TTC549 (cell line): ENCODE measurements around the gene MYH15.

ENCODE experiments used
- FAIRE-seq: peaks from 2 replicates; lab custom pipeline; 2012; peaks lifted over from hg19 to GRCh38; lab: Jason Lieb, UNC

MYH15 gene

DNA sequence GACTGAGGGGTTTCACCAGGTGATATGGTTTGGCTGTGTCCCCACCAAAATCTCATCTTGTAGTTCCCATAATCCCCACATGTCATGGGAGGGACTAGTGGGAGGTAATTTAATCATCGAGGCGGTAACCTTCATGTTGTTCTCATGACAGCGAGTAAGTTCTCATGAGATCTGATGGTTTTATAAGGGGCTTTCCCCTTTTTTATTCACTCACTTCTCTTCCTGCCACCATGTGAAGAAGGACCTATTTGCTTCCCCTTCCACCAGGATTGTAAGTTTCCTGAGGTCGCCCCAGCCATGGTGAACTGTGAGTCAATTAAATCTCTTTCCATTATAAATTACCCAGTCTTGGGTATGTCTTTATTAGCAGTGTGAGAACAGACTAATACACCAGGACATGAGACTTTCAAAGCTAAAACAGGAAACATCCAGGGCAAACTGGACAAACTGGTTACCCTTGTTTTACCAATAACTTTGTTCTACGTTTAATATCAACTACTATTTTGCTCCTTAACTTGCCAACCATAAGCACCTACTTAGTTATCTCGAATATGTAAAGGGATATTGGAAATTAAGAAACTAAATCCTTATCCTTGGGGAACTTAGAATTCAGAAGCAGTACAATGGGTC, 98.2 kb downstream of the MYH15 start:
- no peak for FAIRE-seq

DNA sequence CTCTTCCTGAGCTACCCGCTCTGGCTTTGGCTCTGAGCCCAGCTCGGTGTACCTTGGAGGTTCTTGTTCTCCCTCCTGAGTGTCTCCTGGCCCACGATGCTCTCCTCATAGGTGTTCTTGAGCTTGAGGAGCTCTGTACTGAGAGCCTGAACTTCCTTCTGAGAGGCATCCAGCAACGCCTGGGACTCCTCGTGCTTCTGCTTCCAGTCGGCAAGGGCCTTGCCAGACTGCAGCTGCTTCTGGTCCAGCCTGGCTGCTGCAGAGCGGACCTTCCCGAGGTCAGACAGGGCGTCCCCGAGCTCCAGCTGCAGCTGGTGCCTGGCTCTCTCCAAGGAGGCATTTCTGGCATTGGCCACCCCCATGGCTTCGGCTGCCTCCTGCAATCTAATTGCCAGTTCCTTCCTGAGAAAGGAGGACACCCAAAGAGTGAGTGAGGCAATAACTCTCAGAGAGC, 99.8 kb downstream of the MYH15 start:
- no peak for FAIRE-seq

DNA sequence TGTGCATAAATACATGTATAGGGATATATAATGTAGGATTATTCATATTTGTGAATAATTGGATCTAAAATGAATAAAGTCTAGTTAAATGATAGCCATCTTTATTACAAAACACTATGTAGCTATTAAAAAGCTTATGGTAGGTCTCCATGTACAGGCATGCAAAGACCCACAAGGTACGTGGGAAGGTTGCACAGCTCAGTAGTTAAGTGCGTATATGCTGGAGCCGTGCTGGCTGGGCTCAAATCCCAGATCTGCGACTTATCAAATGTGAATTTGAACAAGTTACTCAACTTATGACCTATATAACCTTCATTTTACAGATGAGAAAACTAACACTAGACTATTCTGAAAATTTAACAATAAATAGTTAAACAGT, 100.6 kb downstream of the MYH15 start:
- FAIRE-seq: no peak

DNA sequence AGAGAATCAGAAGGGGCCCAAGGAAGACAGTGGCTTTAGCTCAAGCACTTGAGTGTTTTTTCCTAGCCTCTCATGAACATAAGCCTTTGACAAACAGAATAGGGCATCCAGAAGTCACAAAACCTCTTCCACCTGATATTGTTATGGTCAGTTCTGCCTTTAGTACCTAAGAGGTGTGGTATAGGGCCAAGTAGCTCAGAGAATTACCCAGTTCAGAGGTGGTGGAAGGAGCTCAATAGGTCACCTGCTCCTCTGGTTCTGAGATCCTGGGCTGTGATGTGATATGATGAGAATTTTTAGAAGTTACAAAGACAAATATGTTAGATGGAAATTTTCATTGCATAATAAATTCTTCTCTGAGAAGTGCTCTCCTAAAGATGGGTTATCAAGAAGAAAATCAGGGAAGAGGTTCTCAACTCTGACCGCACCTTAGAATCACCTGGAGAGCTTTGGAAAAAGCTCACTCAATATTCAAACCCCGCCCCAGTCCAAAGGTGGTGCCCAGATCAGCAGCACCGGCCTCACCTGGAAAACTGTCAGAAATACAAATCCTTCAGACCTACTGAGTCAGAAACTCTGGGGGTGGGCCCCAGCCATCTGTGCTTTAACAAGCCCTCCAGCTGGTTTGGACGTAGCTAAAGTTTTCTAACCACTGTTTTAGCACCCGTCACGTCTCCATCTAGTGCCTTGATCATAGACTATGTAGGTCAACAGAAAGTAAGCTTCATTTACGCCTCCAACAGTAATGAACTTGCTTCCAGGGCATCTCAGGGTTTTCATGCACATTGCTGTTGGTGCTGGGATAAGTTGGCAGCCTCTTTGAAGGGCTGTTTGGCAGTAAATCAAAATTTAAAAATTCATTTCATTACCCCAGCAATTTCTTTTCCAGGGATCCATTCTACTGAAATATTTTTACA, 101.3 kb downstream of the MYH15 start:
- no peak for FAIRE-seq

DNA sequence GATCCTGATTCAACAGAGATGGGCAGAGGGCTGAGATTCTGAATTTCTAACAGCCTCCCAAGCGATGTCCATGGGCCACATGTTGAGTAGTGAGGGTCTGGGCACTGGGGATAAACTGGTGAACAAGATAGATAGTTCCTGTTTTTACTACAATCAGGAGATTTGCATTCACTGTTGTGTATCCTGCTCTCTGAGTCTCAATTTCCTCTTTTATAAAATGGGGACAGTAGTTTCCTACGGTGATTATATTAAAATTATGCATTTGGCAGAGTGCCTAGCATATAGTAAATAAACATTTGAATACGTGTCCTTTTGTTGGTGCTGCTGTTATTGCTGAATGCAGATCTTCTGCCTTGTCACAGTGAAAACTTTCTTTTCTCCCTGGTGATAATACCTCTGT, 102.5 kb downstream of the MYH15 start:
- FAIRE-seq: no peak

DNA sequence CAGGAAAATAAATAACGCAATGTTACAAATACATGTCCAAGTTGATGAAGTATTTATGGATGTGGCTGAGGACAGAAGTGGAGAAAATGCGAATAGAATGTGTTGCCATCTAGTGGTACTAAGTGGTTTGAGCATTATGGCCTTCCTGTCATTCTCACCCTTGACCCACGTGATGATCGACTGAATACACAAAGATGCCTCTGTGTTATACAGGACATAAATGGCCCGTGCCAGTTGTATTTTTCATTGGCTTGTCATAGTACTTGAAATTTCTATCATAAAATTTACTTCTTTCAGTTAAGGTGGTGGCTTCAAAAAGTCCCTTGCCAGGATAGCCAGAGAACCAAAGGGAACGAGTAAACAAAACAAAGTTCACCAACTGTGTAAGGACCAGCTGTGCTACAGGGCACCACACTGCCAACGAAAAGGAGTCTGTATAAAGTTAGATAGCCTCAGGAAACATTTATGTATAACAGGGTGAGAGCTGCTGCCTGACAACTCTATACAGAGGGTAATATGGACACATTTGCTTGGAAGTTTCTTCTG, 103.7 kb downstream of the MYH15 start:
- no peak for FAIRE-seq

DNA sequence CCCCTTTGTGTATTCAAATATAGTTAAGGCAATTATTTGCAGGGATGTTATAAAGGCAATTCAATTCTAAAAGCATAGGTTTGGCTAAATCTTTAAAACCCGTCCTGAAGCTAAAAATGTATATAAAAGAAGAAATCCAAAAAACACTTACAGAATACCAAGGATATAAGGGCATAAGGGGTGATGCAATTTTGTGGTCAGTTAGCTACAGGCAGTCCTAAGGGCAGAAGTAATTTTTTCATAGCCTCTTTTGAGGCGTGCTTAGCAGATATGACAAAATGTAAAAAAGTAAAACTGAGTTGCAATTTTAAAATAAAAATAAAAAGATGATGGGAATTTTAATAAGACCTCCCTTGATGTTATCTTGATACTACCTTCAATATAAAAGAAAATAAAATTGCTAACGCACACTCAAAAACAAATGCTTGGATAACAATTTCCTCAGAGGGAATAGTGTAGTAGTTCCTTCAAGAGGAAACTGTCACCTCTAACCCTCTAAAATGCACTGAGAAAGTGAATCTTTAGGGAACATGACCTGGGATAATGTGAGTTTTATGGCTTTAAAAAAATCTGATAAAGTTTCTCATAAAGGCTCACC, 104.2 kb downstream of the MYH15 start:
- FAIRE-seq: no peak

DNA sequence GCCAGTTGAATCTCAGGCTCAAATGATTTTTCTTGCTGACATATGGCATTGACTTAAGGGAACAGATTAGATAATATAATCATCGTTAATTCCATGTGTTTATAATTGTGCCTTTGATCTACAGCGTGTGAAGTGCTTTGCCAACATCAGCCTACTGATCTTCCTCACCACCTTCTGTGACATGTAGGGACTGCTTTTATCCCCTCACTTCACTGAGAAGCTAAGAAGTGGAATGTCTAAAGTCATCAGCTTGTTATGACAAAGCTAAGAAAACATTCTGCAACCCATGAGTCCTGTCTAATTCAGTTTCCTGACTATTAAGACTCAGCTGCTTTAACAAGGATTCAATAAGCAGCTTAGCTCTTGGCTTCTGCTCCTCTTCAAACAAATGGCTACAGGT, 106.0 kb downstream of the MYH15 start:
- no peak for FAIRE-seq

DNA sequence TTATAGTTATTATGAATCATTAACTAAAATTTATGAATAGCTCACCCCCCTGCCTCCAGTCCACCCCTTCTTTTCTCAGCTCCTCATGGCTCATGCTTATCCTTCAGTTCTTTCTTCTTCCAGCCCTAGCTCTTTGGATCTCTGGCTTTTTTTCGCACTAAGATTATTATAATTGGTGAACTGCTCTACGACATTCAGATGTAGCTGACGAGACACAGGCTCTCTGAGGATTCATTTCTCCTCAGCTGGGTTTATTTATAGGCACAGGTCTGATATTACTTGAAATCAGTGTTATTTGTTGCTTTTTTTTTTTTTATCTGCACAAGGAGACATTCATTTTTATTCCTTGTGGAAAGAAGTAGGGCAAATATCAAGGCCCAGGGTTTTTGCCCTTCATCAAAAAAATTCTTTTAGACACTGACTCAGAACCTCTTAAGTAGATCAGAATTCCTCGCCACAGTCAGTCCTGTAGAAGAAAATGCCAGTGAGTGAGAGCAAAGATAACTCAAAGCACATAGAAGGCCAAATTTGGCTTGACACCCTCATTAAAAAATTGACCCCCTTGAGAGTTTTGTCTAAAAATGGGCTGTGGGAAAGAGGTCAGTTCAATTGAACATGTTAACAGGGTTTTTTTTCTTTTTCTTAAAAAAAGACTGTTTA, 106.6 kb downstream of the MYH15 start:
- FAIRE-seq: no peak

DNA sequence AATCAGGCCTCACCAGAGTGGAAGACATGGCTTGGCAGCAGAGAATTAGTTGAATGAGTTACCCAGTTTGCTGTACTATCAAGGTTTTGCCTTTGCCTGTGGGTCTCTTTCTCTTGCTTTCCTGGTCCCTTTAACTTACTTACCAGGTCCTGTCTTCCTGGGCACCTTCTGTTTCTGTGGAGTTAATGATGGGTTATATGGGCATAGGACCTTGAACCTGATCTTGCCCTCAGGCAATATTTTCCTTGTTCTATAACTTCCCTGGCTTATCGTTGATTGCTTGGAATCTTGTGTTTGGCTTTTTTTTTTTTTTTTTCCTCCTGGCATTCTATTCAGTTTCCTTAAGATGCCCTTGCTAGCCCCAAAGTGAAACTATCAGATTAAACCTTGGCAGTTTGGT, 107.2 kb downstream of the MYH15 start:
- FAIRE-seq: no peak

DNA sequence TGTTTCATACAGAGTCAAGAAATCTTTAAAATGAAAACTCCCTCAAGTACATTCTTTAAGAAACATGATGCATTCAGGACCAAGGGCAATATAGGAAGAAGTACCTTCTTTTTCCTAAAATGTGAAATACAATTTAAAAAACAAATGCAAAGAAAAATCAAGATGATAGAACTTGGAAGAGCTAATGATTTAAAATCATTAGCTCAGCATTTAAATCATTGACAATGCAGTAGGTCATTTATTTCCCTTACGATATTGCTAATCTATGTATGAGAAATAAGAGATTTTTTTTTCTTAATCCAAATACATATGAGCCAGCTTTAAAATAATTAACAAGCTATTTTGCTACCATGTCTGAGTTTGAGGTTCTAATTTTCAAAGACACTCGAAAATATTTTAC, 108.6 kb downstream of the MYH15 start:
- no peak for FAIRE-seq

DNA sequence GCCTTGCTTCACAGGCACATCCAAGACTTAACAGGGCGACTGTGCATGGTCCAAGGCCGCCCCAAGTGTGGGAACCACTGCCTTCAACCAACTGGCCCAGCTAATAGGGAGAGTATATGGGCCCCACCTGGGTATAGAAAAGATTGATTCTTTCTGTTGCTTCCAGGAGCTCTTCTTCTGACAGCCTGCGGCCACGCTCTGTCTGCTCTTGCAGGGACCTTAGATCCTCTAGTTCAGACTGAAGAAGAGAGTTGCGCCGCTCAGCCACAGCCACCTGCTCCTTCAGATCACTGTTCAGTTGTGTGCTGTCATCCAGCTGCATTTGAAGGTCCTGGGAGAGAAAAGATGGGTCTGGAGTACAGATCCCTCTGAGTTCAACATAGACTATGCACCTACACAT, 111.9 kb downstream of the MYH15 start:
- FAIRE-seq: no peak

DNA sequence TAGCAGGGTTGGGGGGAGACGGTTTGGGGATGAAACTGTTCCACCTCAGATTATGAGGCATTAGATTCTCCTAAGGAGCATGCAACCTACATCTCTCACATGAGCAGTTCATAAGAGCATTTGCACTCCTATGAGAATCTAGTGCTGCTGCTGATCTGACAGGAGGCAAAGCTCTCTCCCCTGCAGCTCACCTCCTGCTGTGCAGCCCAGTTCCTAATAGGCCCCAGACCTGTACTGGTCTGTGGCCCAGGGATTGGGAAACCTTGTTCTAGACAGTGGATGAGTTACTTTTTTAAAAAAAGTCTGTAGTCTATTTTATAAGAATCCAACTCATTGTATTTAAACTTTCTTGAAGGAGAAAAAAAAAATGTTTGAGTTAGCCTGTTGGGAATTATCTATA, 114.1 kb downstream of the MYH15 start:
- no peak for FAIRE-seq

DNA sequence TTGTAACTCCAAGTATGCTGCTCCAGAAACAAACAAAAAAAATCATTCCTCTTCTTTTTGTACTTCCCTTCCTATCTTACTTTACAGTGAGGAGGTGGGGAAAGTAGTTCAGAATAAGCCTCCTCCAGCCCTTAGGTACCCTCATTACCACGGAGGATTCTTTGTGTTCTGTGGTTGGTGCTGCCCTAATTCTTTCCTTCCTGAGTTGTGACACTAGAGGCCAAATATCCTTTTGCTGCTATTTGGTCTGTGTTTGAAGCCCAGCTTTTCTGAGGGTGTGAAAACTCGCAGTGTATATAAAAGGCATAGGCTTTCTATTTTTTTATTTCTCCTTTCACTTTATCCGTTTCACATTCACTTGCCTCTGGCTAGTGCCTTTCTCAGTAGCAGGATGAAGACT, 115.8 kb downstream of the MYH15 start:
- no peak for FAIRE-seq

DNA sequence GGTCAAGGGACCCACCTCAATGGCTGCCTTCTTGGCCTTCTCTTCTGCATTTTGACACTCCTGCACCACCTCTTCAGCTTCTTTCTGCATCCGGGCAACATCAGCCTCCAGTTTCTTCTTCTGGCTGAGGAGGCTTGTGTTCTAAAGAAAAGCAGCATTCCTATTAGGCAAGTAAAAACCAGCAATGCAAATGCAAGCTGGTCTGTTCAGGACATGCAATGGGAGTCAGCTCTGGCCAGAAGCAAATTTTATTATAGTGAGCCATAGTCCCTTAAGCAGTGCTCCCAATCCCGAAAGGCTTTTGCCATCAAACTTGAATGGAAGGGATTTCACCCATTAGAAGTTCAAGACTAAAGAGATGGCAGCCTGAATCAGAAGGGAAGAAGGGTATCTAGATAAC, 116.4 kb downstream of the MYH15 start:
- FAIRE-seq: no peak

DNA sequence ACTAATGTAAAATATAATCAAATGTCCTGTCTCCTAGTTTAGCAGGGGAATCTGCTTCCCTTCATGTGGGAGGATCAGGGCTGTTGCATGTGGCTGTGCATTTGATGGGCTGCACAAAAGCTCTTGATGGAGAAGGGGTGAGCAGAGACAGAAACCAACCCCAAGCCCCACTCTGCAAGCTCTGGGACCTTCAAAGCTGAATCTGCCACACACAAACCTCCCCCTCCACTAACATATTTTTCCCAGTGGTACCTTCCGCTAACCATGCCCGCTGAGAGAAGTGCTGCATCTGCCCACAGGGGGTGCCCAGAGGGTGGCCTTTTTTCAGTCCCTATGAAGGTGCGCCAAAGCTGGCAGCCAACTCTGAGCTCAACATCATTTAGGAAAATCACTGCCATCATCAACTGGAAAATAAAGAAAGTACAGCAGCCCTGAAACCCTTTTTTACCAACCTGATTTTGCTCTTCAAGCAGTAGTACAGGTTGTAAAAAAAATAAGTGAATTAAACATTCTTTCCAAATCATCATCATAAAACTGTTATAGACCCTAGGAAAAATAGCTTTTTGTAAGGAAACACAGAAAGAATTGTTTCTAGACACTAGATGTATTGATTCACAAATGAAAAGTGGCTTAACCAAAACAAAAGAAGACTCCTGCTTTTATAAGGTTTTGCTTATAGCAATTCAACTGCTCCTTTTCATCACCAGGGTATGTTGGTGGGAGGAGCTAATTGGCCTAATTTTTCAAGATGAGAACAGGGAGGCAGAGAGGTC, 117.1 kb downstream of the MYH15 start:
- FAIRE-seq: no peak

DNA sequence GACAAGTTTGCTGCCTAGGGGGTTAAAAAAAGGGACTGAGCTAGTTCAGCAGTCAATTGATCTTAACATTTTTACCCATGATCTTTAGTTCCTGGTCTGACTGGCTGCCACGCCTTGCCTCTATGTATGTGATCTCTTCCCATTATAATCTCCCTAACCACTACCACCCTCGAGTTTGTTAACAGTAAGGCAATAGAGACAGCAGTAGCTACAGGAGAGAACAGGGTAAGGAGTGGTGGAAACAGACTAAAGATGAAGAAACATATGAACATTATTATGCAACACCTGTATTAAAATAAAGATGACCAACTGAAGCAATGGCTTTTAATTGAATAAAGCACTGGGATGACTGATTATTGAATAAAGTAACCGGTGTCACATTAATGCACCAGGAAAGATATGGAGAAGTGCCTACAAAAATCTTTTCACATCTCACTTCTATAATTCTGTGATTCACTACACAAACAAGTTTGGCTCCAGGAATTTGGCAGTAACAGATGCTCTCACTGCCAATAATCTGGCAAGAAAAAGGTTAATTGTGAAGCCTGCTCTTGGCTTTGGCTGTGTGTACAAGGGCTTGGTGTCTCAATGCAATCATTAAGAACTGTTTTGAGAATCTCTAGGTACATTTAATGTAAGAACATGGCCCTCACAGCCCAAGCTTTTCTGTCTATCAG, 118.3 kb downstream of the MYH15 start:
- FAIRE-seq: no peak

DNA sequence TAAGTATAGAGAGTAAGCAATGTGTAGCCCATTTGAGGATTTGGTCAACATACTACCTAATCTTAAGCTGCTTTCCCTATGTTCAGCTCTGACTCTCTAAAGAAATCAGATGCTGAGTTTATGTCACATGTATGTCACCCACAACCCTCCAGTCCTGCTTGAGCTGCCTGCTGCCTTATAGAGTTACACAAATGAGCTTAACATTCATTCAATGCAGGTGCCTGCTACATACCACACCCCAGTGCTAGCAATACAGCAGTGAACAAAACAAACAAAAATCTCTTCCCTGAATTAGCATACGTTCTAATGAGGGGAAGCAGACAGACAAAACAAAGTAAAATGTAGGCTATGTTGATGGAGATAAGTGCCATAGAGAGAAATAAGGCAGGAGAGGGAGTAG, 121.0 kb downstream of the MYH15 start:
- FAIRE-seq: no peak

DNA sequence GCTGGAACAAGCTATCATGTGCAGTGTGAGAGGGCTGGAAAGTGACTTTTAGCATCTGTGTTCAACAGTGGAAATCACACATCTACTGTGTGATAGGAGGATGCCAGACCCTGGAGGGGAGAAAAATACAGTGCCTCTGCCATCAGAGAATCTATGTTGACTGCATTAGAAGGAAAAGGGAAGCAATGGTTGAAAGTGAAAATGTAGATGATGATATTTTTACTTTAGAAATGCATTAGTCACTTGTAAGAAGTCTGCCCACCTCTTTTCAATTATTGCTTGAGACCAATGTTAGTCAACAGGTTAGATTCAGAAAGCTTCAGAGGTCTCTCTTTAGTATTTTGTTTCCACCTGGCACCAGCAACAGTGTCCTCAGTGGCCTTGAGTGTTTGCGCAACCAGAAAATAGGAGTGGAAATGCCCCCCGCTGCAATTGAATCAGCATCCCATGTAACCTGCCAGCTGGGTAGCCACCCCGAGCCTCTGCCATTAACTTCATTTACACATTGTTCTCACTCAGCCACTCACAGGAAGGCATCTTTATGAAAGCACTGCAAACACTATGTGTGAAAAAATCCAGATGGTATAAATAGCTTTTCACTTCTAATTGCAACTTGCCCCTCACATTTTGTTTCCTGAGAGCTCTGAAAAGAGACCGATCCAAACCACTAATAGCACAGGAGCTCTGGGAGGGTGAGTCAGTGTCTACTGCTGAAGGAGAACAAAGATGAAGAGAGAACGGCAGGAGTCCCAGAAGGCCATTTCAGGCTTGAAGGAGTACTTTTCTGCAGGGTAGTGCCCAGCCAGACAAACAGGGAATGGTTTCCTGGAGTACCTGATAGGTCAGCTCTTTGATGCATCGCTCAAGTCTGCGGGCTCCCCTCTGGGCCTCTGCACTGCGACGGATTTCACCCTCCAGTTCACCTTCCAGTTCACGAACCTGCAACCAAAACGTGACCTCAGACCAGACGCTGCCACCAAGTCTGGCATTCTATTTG, 122.0 kb downstream of the MYH15 start:
- FAIRE-seq: no peak

DNA sequence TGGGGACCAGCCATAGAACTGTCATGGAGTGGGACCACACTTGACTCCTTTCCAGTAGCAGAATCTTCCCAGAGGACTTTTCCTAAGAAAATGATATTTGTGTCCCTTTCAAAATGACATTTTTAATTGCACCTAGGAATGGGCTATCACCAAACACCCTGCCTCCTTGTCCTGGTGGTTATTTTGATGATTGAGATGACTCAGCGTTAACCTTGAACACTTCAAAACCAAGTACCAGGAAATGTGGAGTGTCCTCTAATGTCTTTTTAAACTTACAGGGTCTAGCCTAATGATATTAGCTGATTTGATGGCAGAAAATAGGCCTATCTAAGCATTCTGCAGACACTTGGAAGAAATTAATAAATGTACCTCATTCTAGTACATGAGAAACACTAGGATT, 123.3 kb downstream of the MYH15 start:
- no peak for FAIRE-seq
